Brain microvascular endothelial cell (primary cell): ENCODE measurements around the gene S1PR2.

Source experiments
- DNase-seq: peaks from one replicate; pipeline ENCODE4 v3.0.0-alpha.2; 2020
- H3K27ac ChIP-seq: fragments of 250-450 bp; sonication (Bioruptor Pico); 2 replicates; pipeline ENCODE4 v1.5.1; 2020; ENCODE audit warnings: mild to moderate bottlenecking, moderate library complexity
- H3K27me3 ChIP-seq: fragments of 250-450 bp; sonication (Bioruptor Pico); replicated peaks from 2 replicates; pipeline ENCODE4 v1.5.1; 2020; ENCODE audit warnings: mild to moderate bottlenecking
- H3K36me3 ChIP-seq: fragments of 250-450 bp; sonication (Bioruptor Pico); replicated peaks from 2 replicates; pipeline ENCODE4 v1.5.1; 2020; ENCODE audit warnings: mild to moderate bottlenecking
- H3K4me3 ChIP-seq: 2 replicates; pipeline ENCODE4 v1.5.1; 2011; ENCODE audit warnings: low read depth, mild to moderate bottlenecking, control low read depth, low read length, moderate library complexity
- CTCF ChIP-seq: IDR thresholded peaks from 2 replicates; pipeline ENCODE4 v1.5.1; 2011; ENCODE audit warnings: low read depth, mild to moderate bottlenecking, moderate library complexity, low read length, control low read depth, inconsistent platforms; ENCODE audit errors: missing control alignments
- in situ Hi-C: cut with HindIII; loops from 2 replicates; pipeline ENCODE4 v1.10.0; 2017; ENCODE audit warnings: low sequenced_read_pairs, low pct_ligation_motif_present

The S1PR2 gene

GRCh38 chr19:10266706-10267105 is 35.6 kb upstream of the S1PR2 start:
- DNase-seq: no peak
- no peaks in the 10 kb centered on the region for H3K27me3 ChIP-seq
- no peak overlapping the region for H3K27ac ChIP-seq
- H3K4me3 ChIP-seq: no peak overlapping the region
- no peaks in the 10 kb centered on the region for H3K36me3 ChIP-seq
- in situ Hi-C loops: no loop called here
- no peak for TF ChIP-seq CTCF

- no peaks in the 10 kb centered on the region for H3K27me3 ChIP-seq
- no peak for DNase-seq
- no peak overlapping the region for H3K4me3 ChIP-seq
- no peak for TF ChIP-seq CTCF
- no peak overlapping the region for H3K27ac ChIP-seq
- in situ Hi-C loops: no loop called here
- peaks cover 10% of the 10 kb centered on the region for H3K36me3 ChIP-seq
Observed at GRCh38 chr19:10262771-10263170, 31.6 kb upstream of the S1PR2 start.

GRCh38 chr19:10260141-10260584 is 29.0 kb upstream of the S1PR2 start:
- Histone ChIP-seq H3K4me3 (no peak overlapping the region), H3K27ac (no peak overlapping the region), H3K27me3 (no peaks in the 10 kb centered on the region), H3K36me3 (peaks cover 19% of the 10 kb centered on the region)
- DNase-seq: no peak
- TF ChIP-seq CTCF: no peak
- in situ Hi-C loops: no loop called here

- in situ Hi-C loops: no loop called here
- Histone ChIP-seq H3K4me3 (no peak overlapping the region), H3K36me3 (peaks cover 26% of the 10 kb centered on the region), H3K27me3 (no peaks in the 10 kb centered on the region), H3K27ac (no peak overlapping the region)
- peak; percentile 79 for DNase-seq
- TF ChIP-seq CTCF: peak; percentile 82
Observed at GRCh38 chr19:10259162-10259905, 28.2 kb upstream of the S1PR2 start.

GRCh38 chr19:10258080-10258710 is 27.1 kb upstream of the S1PR2 start:
- no peak for DNase-seq
- Histone ChIP-seq H3K27me3 (no peaks in the 10 kb centered on the region), H3K4me3 (no peak overlapping the region), H3K27ac (no peak overlapping the region), H3K36me3 (peaks cover 29% of the 10 kb centered on the region)
- no peak for TF ChIP-seq CTCF
- in situ Hi-C loops: no loop called here
